Stimulated activated CD4-positive, alpha-beta T cell treated with anti-CD3 and anti-CD28 coated beads, Interleukin-15, amount 100 ng/mL, for 24 hours (primary cell): ENCODE results near the gene DCTN4.

Source experiments
- DNase-seq: peaks from one replicate; pipeline ENCODE4 v3.0.0-alpha.2; 2020

DCTN4 gene

GRCh38 chr5:150731669-150732242 lies 27.1 kb downstream of the DCTN4 start:
- no peak for DNase-seq

- DNase-seq = no peak
Measured at GRCh38 chr5:150729859-150730258, 29.0 kb downstream of the DCTN4 start.

GRCh38 chr5:150723845-150724244 lies 35.0 kb downstream of the DCTN4 start:
- no peak for DNase-seq

- DNase-seq = no peak
Measured at GRCh38 chr5:150710165-150710564, 48.7 kb downstream of the DCTN4 start.

GRCh38 chr5:150706776-150707390 lies 51.9 kb downstream of the DCTN4 start:
- no peak for DNase-seq

- DNase-seq = no peak
Measured at GRCh38 chr5:150703762-150704161, 55.1 kb downstream of the DCTN4 start.

GRCh38 chr5:150700594-150701377 lies 58.0 kb downstream of the DCTN4 start, which contains the start of gene RBM22:
RBM22 (minus strand) TSS chr5:150701062; CDS start chr5:150700985, 77 bp downstream.
- peak; percentile 94 for DNase-seq

- no peak for DNase-seq
Measured at GRCh38 chr5:150700246-150700593, 58.6 kb downstream of the DCTN4 start.

- no peak for DNase-seq
Measured at GRCh38 chr5:150694612-150695011, 64.2 kb downstream of the DCTN4 start.

- DNase-seq = no peak
Measured at GRCh38 chr5:150692276-150692675, 66.5 kb downstream of the DCTN4 start.

- DNase-seq = no peak
Measured at GRCh38 chr5:150690760-150691159, 68.1 kb downstream of the DCTN4 start.

GRCh38 chr5:150689120-150689519 lies 69.7 kb downstream of the DCTN4 start:
- DNase-seq = no peak

GRCh38 chr5:150676578-150676977 lies 82.2 kb downstream of the DCTN4 start:
- no peak for DNase-seq

GRCh38 chr5:150675069-150675468 lies 83.7 kb downstream of the DCTN4 start:
- DNase-seq = no peak

- DNase-seq = no peak
Measured at GRCh38 chr5:150674341-150674821, 84.4 kb downstream of the DCTN4 start.

GRCh38 chr5:150672884-150673275 lies 85.9 kb downstream of the DCTN4 start:
- no peak for DNase-seq

GRCh38 chr5:150672237-150672883 lies 86.5 kb downstream of the DCTN4 start:
- peak; percentile 42 for DNase-seq

- peak; percentile 44 for DNase-seq
Measured at GRCh38 chr5:150671509-150672236, 87.1 kb downstream of the DCTN4 start.

- DNase-seq = no peak
Measured at GRCh38 chr5:150670948-150671310, 87.9 kb downstream of the DCTN4 start.

GRCh38 chr5:150670275-150670947 lies 88.4 kb downstream of the DCTN4 start:
- DNase-seq = no peak

- no peak for DNase-seq
Measured at GRCh38 chr5:150665044-150665443, 93.8 kb downstream of the DCTN4 start.

- DNase-seq = no peak
Measured at GRCh38 chr5:150663936-150664335, 94.9 kb downstream of the DCTN4 start.
